ENCODE measurements around the gene PDLIM1. TPM values are rescaled to one million over a fixed set of nuclear protein-coding genes. Genes with fewer than 3 reads are reported as not detected.
A peak's percentile ranks its signal among the peaks of the same experiment; 100 is the strongest.

Gene PDLIM1
- total RNA-seq, 1 donor from 2014 or later = 113 TPM

DNA sequence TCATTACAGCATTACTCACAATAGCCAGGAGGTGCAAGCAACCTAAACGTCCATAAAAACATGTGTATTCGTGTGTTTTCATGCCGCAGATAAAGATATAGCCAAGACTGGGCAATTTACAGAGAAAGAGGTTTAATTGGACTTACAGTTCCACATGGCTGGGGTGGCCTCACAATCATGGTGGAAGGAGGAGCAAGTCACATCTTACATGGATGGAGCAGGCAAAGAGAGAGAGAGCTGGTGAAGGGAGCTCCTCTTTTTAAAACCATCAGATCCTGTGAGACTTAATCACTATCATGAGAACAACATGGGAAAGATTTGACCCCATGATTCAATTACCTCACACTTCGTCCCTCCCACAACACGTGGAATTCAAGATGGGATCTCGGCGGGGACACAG lies 33.0 kb downstream of the PDLIM1 start:
- H3K4me3 Mint-ChIP-seq (ENCODE audit: low read depth) = no peak overlapping the region
- no peak overlapping the region for H3K27ac Mint-ChIP-seq
- no peaks in the 10 kb centered on the region for H3K27me3 Mint-ChIP-seq
- H3K36me3 Mint-ChIP-seq (ENCODE audit: insufficient read depth) = peaks cover 37% of the 10 kb centered on the region
- H3K9me3 Mint-ChIP-seq (ENCODE audit: low read depth) = peaks cover 17% of the 10 kb centered on the region
- DNase-seq (ENCODE audit: low spot score, unreplicated experiment) = no peak
- TF ChIP-seq, protein P1, sequence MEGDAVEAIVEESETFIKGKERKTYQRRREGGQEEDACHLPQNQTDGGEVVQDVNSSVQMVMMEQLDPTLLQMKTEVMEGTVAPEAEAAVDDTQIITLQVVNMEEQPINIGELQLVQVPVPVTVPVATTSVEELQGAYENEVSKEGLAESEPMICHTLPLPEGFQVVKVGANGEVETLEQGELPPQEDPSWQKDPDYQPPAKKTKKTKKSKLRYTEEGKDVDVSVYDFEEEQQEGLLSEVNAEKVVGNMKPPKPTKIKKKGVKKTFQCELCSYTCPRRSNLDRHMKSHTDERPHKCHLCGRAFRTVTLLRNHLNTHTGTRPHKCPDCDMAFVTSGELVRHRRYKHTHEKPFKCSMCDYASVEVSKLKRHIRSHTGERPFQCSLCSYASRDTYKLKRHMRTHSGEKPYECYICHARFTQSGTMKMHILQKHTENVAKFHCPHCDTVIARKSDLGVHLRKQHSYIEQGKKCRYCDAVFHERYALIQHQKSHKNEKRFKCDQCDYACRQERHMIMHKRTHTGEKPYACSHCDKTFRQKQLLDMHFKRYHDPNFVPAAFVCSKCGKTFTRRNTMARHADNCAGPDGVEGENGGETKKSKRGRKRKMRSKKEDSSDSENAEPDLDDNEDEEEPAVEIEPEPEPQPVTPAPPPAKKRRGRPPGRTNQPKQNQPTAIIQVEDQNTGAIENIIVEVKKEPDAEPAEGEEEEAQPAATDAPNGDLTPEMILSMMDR (IDR thresholded peaks at IDR 0.05; ENCODE audit: unreplicated experiment) = no peak
- H3K4me1 Mint-ChIP-seq (ENCODE audit: low read depth) = peaks cover 19% of the 10 kb centered on the region

DNA sequence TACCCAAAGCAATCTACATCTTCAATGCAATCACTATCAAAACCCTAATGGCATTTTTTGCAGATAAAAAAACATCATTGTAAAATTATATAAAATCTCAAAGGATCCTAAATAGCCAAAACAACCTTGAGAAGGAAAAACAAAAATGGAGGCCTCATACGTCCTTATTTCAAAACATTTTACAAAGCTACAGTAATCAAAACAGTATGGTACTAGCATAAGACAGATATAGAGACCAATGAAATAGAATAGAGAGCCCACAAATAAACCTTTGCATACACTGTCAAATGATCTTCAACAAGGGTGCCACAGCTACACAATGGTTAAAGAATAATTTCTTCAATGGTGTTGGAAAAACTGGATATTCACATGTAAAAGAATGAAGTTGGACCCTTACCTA lies 34.5 kb downstream of the PDLIM1 start:
- TF ChIP-seq, protein P1 (IDR thresholded peaks at IDR 0.05; ENCODE audit: unreplicated experiment) = no peak
- Mint-ChIP-seq H3K27ac (no peak overlapping the region), H3K4me1 (ENCODE audit: low read depth) (peaks cover 16% of the 10 kb centered on the region), H3K27me3 (no peaks in the 10 kb centered on the region), H3K4me3 (ENCODE audit: low read depth) (no peak overlapping the region), H3K36me3 (ENCODE audit: insufficient read depth) (peaks cover 35% of the 10 kb centered on the region), H3K9me3 (ENCODE audit: low read depth) (peaks cover 17% of the 10 kb centered on the region)
- no peak for DNase-seq (ENCODE audit: low spot score, unreplicated experiment)

DNA sequence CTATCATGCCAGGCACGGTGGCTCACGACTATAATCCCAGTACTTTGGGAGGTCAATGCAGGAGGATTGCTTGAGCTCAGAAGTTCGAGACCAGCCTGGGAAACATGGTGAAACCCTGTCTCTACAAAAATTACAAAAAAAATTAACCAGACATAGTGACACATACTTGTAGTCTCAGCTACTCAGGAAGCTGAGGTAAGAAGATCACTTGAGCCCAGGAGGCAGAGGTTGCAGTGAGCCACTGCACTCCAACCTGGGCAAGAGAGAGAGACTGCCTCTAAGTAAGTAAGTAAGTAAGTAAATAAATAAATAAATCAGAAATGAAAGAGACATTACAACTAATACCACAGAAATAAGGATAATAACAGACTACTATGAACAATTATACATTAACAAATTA lies 36.2 kb downstream of the PDLIM1 start:
- Mint-ChIP-seq H3K27ac (no peak overlapping the region), H3K9me3 (ENCODE audit: low read depth) (peaks cover 17% of the 10 kb centered on the region), H3K4me1 (ENCODE audit: low read depth) (peaks cover 6% of the 10 kb centered on the region), H3K27me3 (no peaks in the 10 kb centered on the region), H3K4me3 (ENCODE audit: low read depth) (no peak overlapping the region), H3K36me3 (ENCODE audit: insufficient read depth) (peaks cover 35% of the 10 kb centered on the region)
- TF ChIP-seq, protein P1 (IDR thresholded peaks at IDR 0.05; ENCODE audit: unreplicated experiment) = no peak
- no peak for DNase-seq (ENCODE audit: low spot score, unreplicated experiment)

DNA sequence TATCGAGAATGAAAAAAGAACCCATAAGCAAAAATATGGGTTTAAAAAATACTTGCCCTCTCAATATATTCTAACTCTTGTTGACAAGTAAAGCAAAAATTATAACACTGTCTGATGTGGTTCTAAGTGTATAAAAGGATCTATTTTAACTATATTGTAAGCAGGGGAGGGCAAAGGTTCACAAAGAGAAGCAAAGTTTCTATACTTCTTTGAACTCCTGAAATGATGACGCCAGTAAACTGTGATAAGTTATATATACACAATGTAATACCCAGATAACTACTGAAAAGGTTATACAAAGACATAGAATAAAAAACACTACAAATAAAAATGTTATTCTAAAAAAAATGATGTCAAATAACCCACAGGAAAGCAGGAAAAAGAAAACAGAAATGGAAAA lies 37.1 kb downstream of the PDLIM1 start:
- no peak overlapping the region for H3K27ac Mint-ChIP-seq

DNA sequence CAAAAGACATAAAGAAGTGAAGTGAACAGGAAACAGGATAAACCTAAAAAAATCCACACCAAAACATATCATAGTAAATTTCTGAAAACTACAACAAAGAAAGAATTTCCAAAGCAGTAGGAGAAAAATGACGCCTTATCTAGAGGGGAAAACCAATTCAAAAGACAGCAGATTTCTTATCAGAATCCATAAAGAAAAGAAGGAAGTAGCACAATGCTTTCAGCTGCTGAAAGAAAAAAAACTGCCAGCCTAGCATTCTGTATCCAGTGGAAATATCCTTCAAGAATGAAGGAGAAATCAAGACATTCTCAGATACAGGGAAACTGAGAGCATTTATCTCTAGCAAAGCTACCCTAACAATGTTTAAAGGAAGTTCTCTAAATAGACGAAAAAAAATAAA lies 37.8 kb downstream of the PDLIM1 start:
- TF ChIP-seq, protein P1 (IDR thresholded peaks at IDR 0.05; ENCODE audit: unreplicated experiment) = no peak
- Mint-ChIP-seq H3K36me3 (ENCODE audit: insufficient read depth) (peaks cover 30% of the 10 kb centered on the region), H3K4me1 (ENCODE audit: low read depth) (peaks cover 6% of the 10 kb centered on the region), H3K27ac (peak overlapping the region; percentile 2), H3K4me3 (ENCODE audit: low read depth) (no peak overlapping the region), H3K27me3 (no peaks in the 10 kb centered on the region), H3K9me3 (ENCODE audit: low read depth) (peaks cover 16% of the 10 kb centered on the region)
- DNase-seq (ENCODE audit: low spot score, unreplicated experiment) = no peak

More for the DNA sequence above, 37.1 kb downstream of the PDLIM1 start:
- Mint-ChIP-seq H3K27me3 (no peaks in the 10 kb centered on the region), H3K4me1 (ENCODE audit: low read depth) (peaks cover 6% of the 10 kb centered on the region), H3K9me3 (ENCODE audit: low read depth) (peaks cover 17% of the 10 kb centered on the region), H3K4me3 (ENCODE audit: low read depth) (no peak overlapping the region), H3K36me3 (ENCODE audit: insufficient read depth) (peaks cover 36% of the 10 kb centered on the region)
- TF ChIP-seq, protein P1 (IDR thresholded peaks at IDR 0.05; ENCODE audit: unreplicated experiment) = no peak
- no peak for DNase-seq (ENCODE audit: low spot score, unreplicated experiment)

All from progenitor cell of endocrine pancreas (in vitro differentiated cells).